Naive B cell (primary cell): ENCODE measurements around the gene PLB1. TPM values are rescaled to one million over a fixed set of nuclear protein-coding genes. Genes with fewer than 3 reads are reported as not detected.

Experiments used
- ATAC-seq, 2 donors: fragments of 150-1000 bp; cut with Tn5 transposase; 2 replicates each; pipeline ENCODE4 v1.10.0; 2021; ENCODE audit warnings: low read depth in 2 of 2, mild to moderate bottlenecking in 2 of 2, moderate library complexity in 2 of 2
- DNase-seq: peaks from one replicate; pipeline ENCODE4 v3.0.0; 2022
- H3K27ac Mint-ChIP-seq, 6 donors: one replicate each; pipeline ENCODE4 v1.8.0; 2020 to 2022; ENCODE audit warnings: mild to moderate bottlenecking in 6 of 6, mixed read lengths in 6 of 6, moderate library complexity in 5 of 6, inconsistent platforms in 2 of 6
- H3K27me3 Mint-ChIP-seq, 3 donors: one replicate each; pipeline ENCODE4 v1.8.0; 2021 to 2022; ENCODE audit warnings: mixed read lengths in 3 of 3, mild to moderate bottlenecking in 1 of 3
- H3K36me3 Mint-ChIP-seq, 2 donors: one replicate each; pipeline ENCODE4 v1.8.0; 2020 to 2022; ENCODE audit warnings: mixed read lengths in 2 of 2, inconsistent platforms in 1 of 2, mild to moderate bottlenecking in 1 of 2
- H3K4me1 Mint-ChIP-seq, 3 donors: one replicate each; pipeline ENCODE4 v1.8.0; 2020 to 2022; ENCODE audit warnings: mixed read lengths in 3 of 3, inconsistent platforms in 1 of 3, mild to moderate bottlenecking in 1 of 3, moderate library complexity in 1 of 3
- H3K4me3 Mint-ChIP-seq, 8 donors: one replicate each; pipeline ENCODE4 v1.8.0; 2020 to 2022; ENCODE audit warnings: mild to moderate bottlenecking in 8 of 8, mixed read lengths in 8 of 8, moderate library complexity in 8 of 8, inconsistent platforms in 2 of 8
- H3K9me3 Mint-ChIP-seq, 7 donors: one replicate each; pipeline ENCODE4 v1.8.0; 2020 to 2022; ENCODE audit warnings: mixed read lengths in 7 of 7, mild to moderate bottlenecking in 5 of 7, inconsistent platforms in 2 of 7, moderate library complexity in 1 of 7
- polyA plus RNA-seq, 6 donors: library from polyadenylated mRNA; unstranded; fragments of 300-500 nt; fragmentation: Illumina TruSeq; gene quantifications; one replicate each; pipeline ENCODE4 v1.2.3, GENCODE V29; 2021; ENCODE audit warnings: low read depth in 6 of 6

The PLB1 gene
- polyA plus RNA-seq, 6 donors from 2014 or later = 0.17 to 2.3 (median 0.38) TPM; not detected in 2

GRCh38 chr2:28454016-28454930 lies 41.6 kb upstream of the PLB1 start:
- Mint-ChIP-seq H3K27ac (no peak overlapping the region), H3K36me3 (no peaks in the 10 kb centered on the region), H3K4me1 (no peaks in the 10 kb centered on the region), H3K4me3 (peak overlapping the region in 1 of 8 donors; percentile 16), H3K9me3 (no peaks in the 10 kb centered on the region), H3K27me3 (peaks cover 0 to 14% (median 8%) of the 10 kb centered on the region in 3 donors)
- ATAC-seq (no peak), DNase-seq (no peak)

- H3K4me1 Mint-ChIP-seq = no peaks in the 10 kb centered on the region
- H3K36me3 Mint-ChIP-seq = peaks cover 0 to 4% of the 10 kb centered on the region in 2 donors
- peaks cover 1 to 11% (median 5%) of the 10 kb centered on the region in 7 donors for H3K9me3 Mint-ChIP-seq
- ATAC-seq (no peak), DNase-seq (no peak)
- no peak overlapping the region for H3K4me3 Mint-ChIP-seq
- peaks cover 4 to 12% (median 7%) of the 10 kb centered on the region in 3 donors for H3K27me3 Mint-ChIP-seq
- H3K27ac Mint-ChIP-seq = no peak overlapping the region
These were observed 38.6 kb upstream of the PLB1 start for GRCh38 chr2:28457237-28457636.

- ATAC-seq = no peak
- Mint-ChIP-seq H3K4me3 (no peak overlapping the region), H3K27ac (peak overlapping the region in 2 of 6 donors; percentile 6 to 22), H3K27me3 (peaks cover 17 to 41% (median 25%) of the 10 kb centered on the region in 3 donors), H3K4me1 (no peaks in the 10 kb centered on the region), H3K9me3 (peaks cover 8 to 21% (median 10%) of the 10 kb centered on the region in 7 donors), H3K36me3 (peaks cover 0 to 8% of the 10 kb centered on the region in 2 donors)
- no peak for DNase-seq
These were observed 34.8 kb upstream of the PLB1 start for GRCh38 chr2:28461056-28461455.

- Mint-ChIP-seq H3K4me3 (no peak overlapping the region), H3K27me3 (peaks cover 17 to 43% (median 25%) of the 10 kb centered on the region in 3 donors), H3K9me3 (peaks cover 8 to 21% (median 10%) of the 10 kb centered on the region in 7 donors), H3K27ac (no peak overlapping the region), H3K36me3 (peaks cover 0 to 8% of the 10 kb centered on the region in 2 donors), H3K4me1 (no peaks in the 10 kb centered on the region)
- ATAC-seq (no peak), DNase-seq (no peak)
These were observed 33.7 kb upstream of the PLB1 start for GRCh38 chr2:28462122-28462521.

- no peak for ATAC-seq
- no peak overlapping the region for H3K4me3 Mint-ChIP-seq
- H3K27me3 Mint-ChIP-seq = peaks cover 17 to 50% (median 25%) of the 10 kb centered on the region in 3 donors
- peak overlapping the region in 1 of 6 donors; percentile 62 for H3K27ac Mint-ChIP-seq
- H3K36me3 Mint-ChIP-seq = peaks cover 0 to 8% of the 10 kb centered on the region in 2 donors
- DNase-seq = no peak
- H3K9me3 Mint-ChIP-seq = peaks cover 8 to 21% (median 10%) of the 10 kb centered on the region in 7 donors
- no peaks in the 10 kb centered on the region for H3K4me1 Mint-ChIP-seq
These were observed 32.5 kb upstream of the PLB1 start for GRCh38 chr2:28463211-28463816.

GRCh38 chr2:28463893-28464292 lies 32.0 kb upstream of the PLB1 start:
- Mint-ChIP-seq H3K4me1 (no peaks in the 10 kb centered on the region), H3K4me3 (no peak overlapping the region), H3K27ac (no peak overlapping the region), H3K36me3 (peaks cover 0 to 8% of the 10 kb centered on the region in 2 donors), H3K9me3 (peaks cover 8 to 21% (median 10%) of the 10 kb centered on the region in 7 donors), H3K27me3 (peaks cover 17 to 50% (median 25%) of the 10 kb centered on the region in 3 donors)
- DNase-seq (no peak), ATAC-seq (no peak)

- DNase-seq = no peak
These were observed 30.5 kb upstream of the PLB1 start for GRCh38 chr2:28465148-28465885.

GRCh38 chr2:28469304-28469703 lies 26.6 kb upstream of the PLB1 start:
- DNase-seq (no peak), ATAC-seq (no peak)
- no peaks in the 10 kb centered on the region for H3K36me3 Mint-ChIP-seq
- peaks cover 3 to 21% (median 19%) of the 10 kb centered on the region in 3 donors for H3K27me3 Mint-ChIP-seq
- H3K4me1 Mint-ChIP-seq = peaks cover 0 to 11% (median 5%) of the 10 kb centered on the region in 3 donors
- no peak overlapping the region for H3K4me3 Mint-ChIP-seq
- H3K9me3 Mint-ChIP-seq = peaks cover 0 to 4% (median 0%) of the 10 kb centered on the region in 7 donors
- no peak overlapping the region for H3K27ac Mint-ChIP-seq

More at GRCh38 chr2:28465148-28465885, 30.5 kb upstream of the PLB1 start:
- peaks cover 17 to 50% (median 25%) of the 10 kb centered on the region in 3 donors for H3K27me3 Mint-ChIP-seq
- no peak overlapping the region for H3K27ac Mint-ChIP-seq
- peaks cover 8 to 21% (median 10%) of the 10 kb centered on the region in 7 donors for H3K9me3 Mint-ChIP-seq
- H3K4me1 Mint-ChIP-seq = peaks cover 0 to 7% (median 4%) of the 10 kb centered on the region in 3 donors
- no peak overlapping the region for H3K4me3 Mint-ChIP-seq
- ATAC-seq = no peak
- H3K36me3 Mint-ChIP-seq = peaks cover 0 to 8% of the 10 kb centered on the region in 2 donors

GRCh38 chr2:28469947-28470535 lies 25.8 kb upstream of the PLB1 start:
- H3K27ac Mint-ChIP-seq = no peak overlapping the region
- peaks cover 0 to 11% (median 5%) of the 10 kb centered on the region in 3 donors for H3K4me1 Mint-ChIP-seq
- DNase-seq (no peak), ATAC-seq (no peak)
- H3K9me3 Mint-ChIP-seq = peaks cover 0 to 4% (median 0%) of the 10 kb centered on the region in 7 donors
- H3K4me3 Mint-ChIP-seq = no peak overlapping the region
- no peaks in the 10 kb centered on the region for H3K36me3 Mint-ChIP-seq
- H3K27me3 Mint-ChIP-seq = peaks cover 3 to 18% (median 15%) of the 10 kb centered on the region in 3 donors

- Mint-ChIP-seq H3K9me3 (peaks cover 0 to 9% (median 2%) of the 10 kb centered on the region in 7 donors), H3K27ac (peak overlapping the region in 2 of 6 donors; percentile 25 to 27), H3K36me3 (no peaks in the 10 kb centered on the region), H3K27me3 (peaks cover 0 to 18% (median 12%) of the 10 kb centered on the region in 3 donors), H3K4me1 (peaks cover 0 to 11% (median 5%) of the 10 kb centered on the region in 3 donors), H3K4me3 (no peak overlapping the region)
- no peak for DNase-seq
- no peak for ATAC-seq
These were observed 25.1 kb upstream of the PLB1 start for GRCh38 chr2:28470759-28471158.

- peaks cover 0 to 11% (median 5%) of the 10 kb centered on the region in 3 donors for H3K4me1 Mint-ChIP-seq
- no peak for DNase-seq
- no peaks in the 10 kb centered on the region for H3K36me3 Mint-ChIP-seq
- peak overlapping the region in 1 of 6 donors; percentile 84 for H3K27ac Mint-ChIP-seq
- ATAC-seq = no peak
- H3K9me3 Mint-ChIP-seq = peaks cover 0 to 9% (median 2%) of the 10 kb centered on the region in 7 donors
- H3K27me3 Mint-ChIP-seq = peaks cover 0 to 17% (median 9%) of the 10 kb centered on the region in 3 donors
- no peak overlapping the region for H3K4me3 Mint-ChIP-seq
These were observed 24.6 kb upstream of the PLB1 start for GRCh38 chr2:28471214-28471613.

- Mint-ChIP-seq H3K27me3 (peaks cover 0 to 17% (median 9%) of the 10 kb centered on the region in 3 donors), H3K27ac (no peak overlapping the region), H3K36me3 (no peaks in the 10 kb centered on the region), H3K9me3 (peaks cover 0 to 9% (median 2%) of the 10 kb centered on the region in 7 donors), H3K4me1 (peaks cover 0 to 11% (median 5%) of the 10 kb centered on the region in 3 donors), H3K4me3 (no peak overlapping the region)
- no peak for DNase-seq
- ATAC-seq = no peak
These were observed 24.1 kb upstream of the PLB1 start for GRCh38 chr2:28471701-28472236.
